Stimulated activated naive CD8-positive, alpha-beta T cell treated with anti-CD3 and anti-CD28 coated beads, Interleukin-15, Interleukin-2, amounts not matched to agents 100 ng/mL and 50 ng/mL, for 24 hours (primary cell): ENCODE results near the gene LCORL.

ENCODE experiments used
- H3K27ac Mint-ChIP-seq: one replicate; pipeline ENCODE4 v1.8.0; 2021; ENCODE audit warnings: mild to moderate bottlenecking, mixed read lengths
- H3K27me3 Mint-ChIP-seq: one replicate; pipeline ENCODE4 v1.8.0; 2021; ENCODE audit warnings: mixed read lengths
- H3K36me3 Mint-ChIP-seq: one replicate; pipeline ENCODE4 v1.8.0; 2021; ENCODE audit warnings: low read depth, mixed read lengths
- H3K4me1 Mint-ChIP-seq: one replicate; pipeline ENCODE4 v1.8.0; 2021; ENCODE audit warnings: low read depth, mixed read lengths
- H3K4me3 Mint-ChIP-seq: one replicate; pipeline ENCODE4 v1.8.0; 2021; ENCODE audit warnings: mild to moderate bottlenecking, mixed read lengths
- H3K9me3 Mint-ChIP-seq: one replicate; pipeline ENCODE4 v1.8.0; 2021; ENCODE audit warnings: mixed read lengths

LCORL gene

GRCh38 chr4:17932041-17932440 is 89.5 kb downstream of the LCORL start:
- Mint-ChIP-seq H3K4me1 (no peaks in the 10 kb centered on the region), H3K27ac (no peak overlapping the region), H3K27me3 (no peaks in the 10 kb centered on the region)

GRCh38 chr4:17930256-17930655 is 91.3 kb downstream of the LCORL start:
- peaks cover 66% of the 10 kb centered on the region for H3K36me3 Mint-ChIP-seq
- peaks cover 14% of the 10 kb centered on the region for H3K9me3 Mint-ChIP-seq
- no peak overlapping the region for H3K4me3 Mint-ChIP-seq
- H3K27ac Mint-ChIP-seq, result no peak overlapping the region
- H3K27me3 Mint-ChIP-seq, result no peaks in the 10 kb centered on the region
- H3K4me1 Mint-ChIP-seq, result no peaks in the 10 kb centered on the region

More at GRCh38 chr4:17932041-17932440, 89.5 kb downstream of the LCORL start:
- Mint-ChIP-seq H3K4me3 (no peak overlapping the region), H3K36me3 (peaks cover 65% of the 10 kb centered on the region), H3K9me3 (peaks cover 14% of the 10 kb centered on the region)

- no peaks in the 10 kb centered on the region for H3K9me3 Mint-ChIP-seq
- H3K4me3 Mint-ChIP-seq, result no peak overlapping the region
- no peak overlapping the region for H3K27ac Mint-ChIP-seq
- H3K4me1 Mint-ChIP-seq, result no peaks in the 10 kb centered on the region
- H3K27me3 Mint-ChIP-seq, result no peaks in the 10 kb centered on the region
- peaks cover 43% of the 10 kb centered on the region for H3K36me3 Mint-ChIP-seq
Observed at GRCh38 chr4:17924189-17924588, 97.4 kb downstream of the LCORL start.

- Mint-ChIP-seq H3K27ac (no peak overlapping the region), H3K9me3 (peaks cover 6% of the 10 kb centered on the region), H3K4me1 (no peaks in the 10 kb centered on the region), H3K36me3 (peaks cover 44% of the 10 kb centered on the region), H3K27me3 (no peaks in the 10 kb centered on the region), H3K4me3 (no peak overlapping the region)
Observed at GRCh38 chr4:17921451-17921850, 100.1 kb downstream of the LCORL start.

- Mint-ChIP-seq H3K27me3 (no peaks in the 10 kb centered on the region), H3K4me1 (no peaks in the 10 kb centered on the region), H3K27ac (no peak overlapping the region), H3K4me3 (no peak overlapping the region), H3K36me3 (peaks cover 41% of the 10 kb centered on the region), H3K9me3 (peaks cover 6% of the 10 kb centered on the region)
Observed at GRCh38 chr4:17920681-17921080, 100.9 kb downstream of the LCORL start.

- Mint-ChIP-seq H3K9me3 (peaks cover 6% of the 10 kb centered on the region), H3K27me3 (no peaks in the 10 kb centered on the region), H3K4me1 (no peaks in the 10 kb centered on the region), H3K4me3 (no peak overlapping the region), H3K36me3 (peaks cover 31% of the 10 kb centered on the region), H3K27ac (no peak overlapping the region)
Observed at GRCh38 chr4:17915439-17915838, 106.1 kb downstream of the LCORL start.

- H3K27me3 Mint-ChIP-seq, result no peaks in the 10 kb centered on the region
- H3K36me3 Mint-ChIP-seq, result peaks cover 31% of the 10 kb centered on the region
- H3K9me3 Mint-ChIP-seq, result no peaks in the 10 kb centered on the region
- H3K27ac Mint-ChIP-seq, result no peak overlapping the region
- no peaks in the 10 kb centered on the region for H3K4me1 Mint-ChIP-seq
- H3K4me3 Mint-ChIP-seq, result no peak overlapping the region
Observed at GRCh38 chr4:17912011-17912410, 109.5 kb downstream of the LCORL start.

- H3K27me3 Mint-ChIP-seq, result no peaks in the 10 kb centered on the region
- H3K9me3 Mint-ChIP-seq, result no peaks in the 10 kb centered on the region
- no peak overlapping the region for H3K27ac Mint-ChIP-seq
- no peaks in the 10 kb centered on the region for H3K4me1 Mint-ChIP-seq
- no peak overlapping the region for H3K4me3 Mint-ChIP-seq
- H3K36me3 Mint-ChIP-seq, result peaks cover 34% of the 10 kb centered on the region
Observed at GRCh38 chr4:17911608-17912007, 109.9 kb downstream of the LCORL start.

- Mint-ChIP-seq H3K36me3 (peaks cover 34% of the 10 kb centered on the region), H3K9me3 (no peaks in the 10 kb centered on the region), H3K27ac (no peak overlapping the region), H3K27me3 (no peaks in the 10 kb centered on the region), H3K4me3 (no peak overlapping the region), H3K4me1 (no peaks in the 10 kb centered on the region)
Observed at GRCh38 chr4:17898553-17899055, 123.0 kb downstream of the LCORL start.

GRCh38 chr4:17895481-17895880 is 126.1 kb downstream of the LCORL start:
- no peak overlapping the region for H3K4me3 Mint-ChIP-seq
- H3K4me1 Mint-ChIP-seq, result no peaks in the 10 kb centered on the region
- peaks cover 18% of the 10 kb centered on the region for H3K36me3 Mint-ChIP-seq
- H3K27ac Mint-ChIP-seq, result no peak overlapping the region
- H3K27me3 Mint-ChIP-seq, result no peaks in the 10 kb centered on the region
- H3K9me3 Mint-ChIP-seq, result no peaks in the 10 kb centered on the region

- Mint-ChIP-seq H3K27ac (no peak overlapping the region), H3K4me1 (no peaks in the 10 kb centered on the region), H3K4me3 (no peak overlapping the region), H3K36me3 (peaks cover 13% of the 10 kb centered on the region), H3K27me3 (no peaks in the 10 kb centered on the region), H3K9me3 (no peaks in the 10 kb centered on the region)
Observed at GRCh38 chr4:17894421-17894820, 127.1 kb downstream of the LCORL start.

- Mint-ChIP-seq H3K36me3 (peaks cover 10% of the 10 kb centered on the region), H3K4me1 (no peaks in the 10 kb centered on the region), H3K4me3 (no peak overlapping the region), H3K27me3 (no peaks in the 10 kb centered on the region), H3K9me3 (no peaks in the 10 kb centered on the region), H3K27ac (no peak overlapping the region)
Observed at GRCh38 chr4:17889692-17890091, 131.9 kb downstream of the LCORL start.

GRCh38 chr4:17884511-17884910 is 137.0 kb downstream of the LCORL start:
- no peaks in the 10 kb centered on the region for H3K27me3 Mint-ChIP-seq
- H3K9me3 Mint-ChIP-seq, result no peaks in the 10 kb centered on the region
- H3K27ac Mint-ChIP-seq, result no peak overlapping the region
- H3K4me3 Mint-ChIP-seq, result no peak overlapping the region
- peaks cover 20% of the 10 kb centered on the region for H3K36me3 Mint-ChIP-seq
- H3K4me1 Mint-ChIP-seq, result no peaks in the 10 kb centered on the region

- Mint-ChIP-seq H3K9me3 (no peaks in the 10 kb centered on the region), H3K4me1 (no peaks in the 10 kb centered on the region), H3K36me3 (peaks cover 20% of the 10 kb centered on the region), H3K4me3 (no peak overlapping the region), H3K27ac (no peak overlapping the region), H3K27me3 (no peaks in the 10 kb centered on the region)
Observed at GRCh38 chr4:17884063-17884462, 137.5 kb downstream of the LCORL start.

GRCh38 chr4:17877661-17878060 is 143.9 kb downstream of the LCORL start:
- no peaks in the 10 kb centered on the region for H3K27me3 Mint-ChIP-seq

GRCh38 chr4:17876943-17877342 is 144.6 kb downstream of the LCORL start:
- Mint-ChIP-seq H3K27ac (no peak overlapping the region), H3K4me1 (no peaks in the 10 kb centered on the region), H3K27me3 (no peaks in the 10 kb centered on the region), H3K4me3 (no peak overlapping the region), H3K36me3 (peaks cover 20% of the 10 kb centered on the region), H3K9me3 (peaks cover 5% of the 10 kb centered on the region)

More at GRCh38 chr4:17877661-17878060, 143.9 kb downstream of the LCORL start:
- Mint-ChIP-seq H3K9me3 (peaks cover 5% of the 10 kb centered on the region), H3K4me3 (no peak overlapping the region), H3K4me1 (no peaks in the 10 kb centered on the region), H3K27ac (no peak overlapping the region), H3K36me3 (peaks cover 20% of the 10 kb centered on the region)
